GM18505 (cell line): Measurements from ENCODE around the gene TLCD3B.
"Not testable (repeated sequence)": the region's sequence is repeated elsewhere in the genome, so short reads cannot be mapped to it uniquely, and the experiment has no call there.

Experiments used
- ATAC-seq: cut with Tn5 transposase; IDR thresholded peaks from one replicate; pipeline ENCODE4 v1.9.1; 2021; ENCODE audit not compliant: unreplicated experiment
- POLR2A ChIP-seq: IDR thresholded peaks from 4 replicates; pipeline ENCODE4 v1.6.1; 2011; ENCODE audit warnings: borderline replicate concordance; ENCODE audit not compliant: insufficient read depth, insufficient read length; ENCODE audit errors: extremely low read depth

TLCD3B gene

GRCh38 chr16:30028438-30029076 lies 2.5 kb downstream of the TLCD3B start:
- TF ChIP-seq POLR2A: no peak
- no peak for ATAC-seq

- TF ChIP-seq POLR2A: no peak
- no peak for ATAC-seq
Measured at GRCh38 chr16:30027588-30028437, 3.3 kb downstream of the TLCD3B start.

- ATAC-seq: no peak
- no peak for TF ChIP-seq POLR2A
Measured at GRCh38 chr16:30026449-30026848, 4.6 kb downstream of the TLCD3B start.

- no peak for ATAC-seq
- TF ChIP-seq POLR2A: no peak
Measured at GRCh38 chr16:30025574-30025973, 5.5 kb downstream of the TLCD3B start.

GRCh38 chr16:30025156-30025555 lies 5.9 kb downstream of the TLCD3B start:
- no peak for TF ChIP-seq POLR2A
- no peak for ATAC-seq

GRCh38 chr16:30024451-30024850 lies 6.6 kb downstream of the TLCD3B start:
- TF ChIP-seq POLR2A: no peak
- ATAC-seq: no peak

GRCh38 chr16:30023586-30023985 lies 7.5 kb downstream of the TLCD3B start:
- no peak for ATAC-seq
- no peak for TF ChIP-seq POLR2A

GRCh38 chr16:30022887-30023286 lies 8.2 kb downstream of the TLCD3B start, which contains the start of gene C16orf92:
TSS of gene C16orf92 (plus strand) at chr16:30023198. CDS start at chr16:30023341, 143 bp downstream.
- ATAC-seq: no peak

GRCh38 chr16:30018731-30019158 lies 12.3 kb downstream of the TLCD3B start:
- TF ChIP-seq POLR2A: no peak
- no peak for ATAC-seq

More at GRCh38 chr16:30022887-30023286, 8.2 kb downstream of the TLCD3B start, which contains the start of gene C16orf92:
- no peak for TF ChIP-seq POLR2A

- not testable (repeated sequence) for ATAC-seq
Measured at GRCh38 chr16:30017937-30018336, 13.1 kb downstream of the TLCD3B start.

GRCh38 chr16:30017277-30017656 lies 13.8 kb downstream of the TLCD3B start:
- no peak for ATAC-seq
- TF ChIP-seq POLR2A: no peak

GRCh38 chr16:30016555-30017276 lies 14.4 kb downstream of the TLCD3B start:
- TF ChIP-seq POLR2A: no peak
- ATAC-seq: no peak

- not testable (repeated sequence) for ATAC-seq
Measured at GRCh38 chr16:30015450-30015849, 15.6 kb downstream of the TLCD3B start.

GRCh38 chr16:30012598-30012997 lies 18.5 kb downstream of the TLCD3B start:
- not testable (repeated sequence) for ATAC-seq
